Renal cortical epithelial cell (primary cell): ENCODE data around the gene PRSS36. TPM values are rescaled to one million over a fixed set of nuclear protein-coding genes. Genes with fewer than 3 reads are reported as not detected.

Experiments
- DNase-seq: peaks from one replicate; pipeline ENCODE4 v3.0.0-alpha.2; 2011; ENCODE audit warnings: low read depth
- total RNA-seq: library from RNA; depleted of rRNA; stranded (reverse); fragments of >200 nt; gene quantifications from 2 replicates; pipeline ENCODE4 v1.2.3, GENCODE V29; 2014

Gene PRSS36
- total RNA-seq, 1 donor from 2014 or later, result 0.55 TPM

DNA sequence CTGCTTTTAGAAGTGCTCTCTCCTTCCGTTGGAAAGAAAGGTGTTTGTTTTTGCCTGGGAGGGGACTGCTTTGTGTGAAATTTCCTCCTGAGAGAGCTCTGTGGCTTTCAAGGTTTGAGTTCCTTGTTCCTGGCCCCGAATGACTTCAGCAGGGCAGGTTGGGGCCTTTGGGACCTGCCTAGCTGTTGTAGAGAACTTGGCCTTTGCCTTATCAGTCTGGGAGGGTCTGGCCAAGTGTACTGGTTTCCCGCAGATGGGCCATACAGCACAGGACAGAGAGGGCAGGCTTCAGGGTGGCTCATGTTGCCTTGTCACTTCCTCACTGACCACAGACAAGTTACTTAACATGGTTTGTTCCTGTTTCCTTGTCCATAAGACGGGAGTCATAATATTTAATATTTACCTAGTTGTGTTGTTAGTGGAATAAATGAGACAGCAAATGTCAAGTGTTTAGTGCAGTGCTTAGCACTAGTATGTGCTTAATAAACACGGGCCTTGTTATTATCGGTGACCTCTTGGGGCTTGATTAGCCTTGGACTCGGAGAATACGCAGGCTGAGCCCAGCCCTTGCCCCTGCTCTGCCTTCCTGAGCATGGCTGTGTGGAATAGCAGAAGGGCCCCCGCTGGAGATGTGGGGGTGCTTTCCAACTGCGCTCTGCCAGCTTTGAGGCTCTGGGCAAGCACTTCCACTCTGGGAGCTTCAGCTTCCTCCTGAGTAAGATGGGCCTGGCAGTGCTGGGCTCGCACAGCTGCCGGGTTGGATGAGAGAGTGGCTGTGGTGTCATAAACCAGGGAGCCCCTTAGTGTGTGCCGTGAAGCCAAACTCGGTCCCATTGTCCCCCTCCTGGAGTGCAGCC is 20.9 kb downstream of the PRSS36 start:
- peak; percentile 24 for DNase-seq

DNA sequence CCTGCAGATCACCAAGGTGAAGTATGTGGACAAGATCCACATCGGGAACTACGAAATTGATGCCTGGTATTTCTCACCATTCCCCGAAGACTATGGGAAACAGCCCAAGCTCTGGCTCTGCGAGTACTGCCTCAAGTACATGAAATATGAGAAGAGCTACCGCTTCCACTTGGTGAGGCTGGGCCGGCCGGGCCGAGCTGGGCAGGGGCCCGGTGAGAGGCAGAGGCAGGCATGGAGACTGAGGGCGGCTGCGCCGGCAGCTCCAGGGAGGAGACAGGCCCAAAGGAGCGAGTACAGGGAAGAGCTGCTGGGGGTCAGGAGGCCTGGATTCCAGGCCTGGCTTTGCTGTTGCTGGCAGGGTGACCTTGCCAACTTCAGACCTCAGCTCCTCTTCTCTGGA is 22.7 kb downstream of the PRSS36 start:
- DNase-seq, result no peak

DNA sequence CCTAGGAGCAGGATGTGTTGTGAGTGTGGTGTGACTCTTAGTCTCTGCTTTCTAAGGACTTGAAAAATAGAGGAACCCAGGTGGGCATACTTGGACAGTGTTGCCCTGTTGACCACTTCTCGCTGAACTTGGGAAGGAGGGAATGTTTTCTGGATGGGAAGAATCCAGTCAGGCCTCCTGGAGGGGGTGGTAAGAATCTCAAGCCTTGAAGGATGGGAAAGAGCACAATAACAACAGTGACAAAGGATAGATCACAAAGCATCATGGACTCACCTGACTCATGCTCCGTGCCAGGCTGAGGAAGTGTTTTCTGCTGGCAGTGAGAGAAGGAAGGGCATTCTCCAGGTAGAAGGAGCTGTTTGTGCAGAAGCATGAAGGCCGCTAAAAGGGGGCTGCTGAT is 24.0 kb downstream of the PRSS36 start:
- no peak for DNase-seq

DNA sequence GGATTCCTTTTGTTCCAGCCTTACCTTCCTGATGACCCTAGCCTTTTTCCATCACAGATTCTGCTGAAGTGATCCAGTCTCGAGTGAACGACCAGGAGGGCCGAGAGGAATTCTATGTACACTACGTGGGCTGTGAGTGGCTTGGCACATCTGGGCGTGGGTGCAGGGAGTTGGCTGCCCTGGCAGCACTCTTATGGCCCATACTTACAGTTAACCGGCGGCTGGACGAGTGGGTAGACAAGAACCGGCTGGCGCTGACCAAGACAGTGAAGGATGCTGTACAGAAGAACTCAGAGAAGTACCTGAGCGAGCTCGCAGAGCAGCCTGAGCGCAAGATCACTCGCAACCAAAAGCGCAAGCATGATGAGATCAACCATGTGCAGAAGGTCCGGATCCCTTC is 29.7 kb downstream of the PRSS36 start:
- no peak for DNase-seq

DNA sequence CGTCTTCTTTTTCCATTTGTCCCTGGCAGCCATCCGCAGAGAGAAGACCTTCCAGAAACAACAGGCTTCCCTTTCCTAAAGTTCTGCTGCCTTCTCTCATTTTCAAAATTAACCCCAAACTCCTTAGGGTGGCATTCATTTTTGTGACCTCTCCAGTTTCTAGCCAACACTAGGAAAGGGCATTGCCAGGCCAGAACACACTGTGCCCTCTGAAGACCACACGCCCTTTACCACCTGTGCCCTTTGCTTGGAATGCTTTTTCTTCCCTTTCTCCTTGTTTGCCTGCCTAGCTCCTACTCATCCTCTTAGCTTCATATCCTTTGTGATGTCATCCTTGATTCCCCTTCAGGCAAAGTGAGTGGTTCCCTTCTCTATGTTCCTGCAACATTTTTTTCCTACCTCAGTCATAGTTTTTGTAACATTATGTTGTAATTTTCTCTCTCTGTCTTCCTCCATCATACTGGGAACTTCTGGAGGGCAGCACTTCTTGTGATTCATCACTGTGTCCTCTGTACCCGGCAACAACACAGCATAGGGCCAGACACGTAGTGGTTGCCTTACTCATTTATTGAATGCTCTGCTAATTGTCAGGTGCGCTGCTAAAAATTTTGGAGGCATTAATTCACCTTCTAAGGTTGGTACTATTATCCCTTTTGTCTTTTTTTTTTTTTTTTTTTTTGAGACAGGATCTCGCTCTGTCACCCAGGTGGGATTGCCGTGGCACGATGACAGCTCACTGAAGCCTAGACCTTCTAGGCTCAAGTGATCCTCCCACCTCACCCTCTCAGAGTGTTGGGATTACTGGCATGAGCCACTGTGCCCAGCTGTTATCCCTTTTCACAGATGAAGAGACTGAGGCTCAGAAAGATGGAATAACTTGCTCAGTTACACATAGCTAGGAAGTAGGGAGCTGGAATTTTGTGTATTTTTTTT is 31.4 kb downstream of the PRSS36 start:
- peak; percentile 82 for DNase-seq

DNA sequence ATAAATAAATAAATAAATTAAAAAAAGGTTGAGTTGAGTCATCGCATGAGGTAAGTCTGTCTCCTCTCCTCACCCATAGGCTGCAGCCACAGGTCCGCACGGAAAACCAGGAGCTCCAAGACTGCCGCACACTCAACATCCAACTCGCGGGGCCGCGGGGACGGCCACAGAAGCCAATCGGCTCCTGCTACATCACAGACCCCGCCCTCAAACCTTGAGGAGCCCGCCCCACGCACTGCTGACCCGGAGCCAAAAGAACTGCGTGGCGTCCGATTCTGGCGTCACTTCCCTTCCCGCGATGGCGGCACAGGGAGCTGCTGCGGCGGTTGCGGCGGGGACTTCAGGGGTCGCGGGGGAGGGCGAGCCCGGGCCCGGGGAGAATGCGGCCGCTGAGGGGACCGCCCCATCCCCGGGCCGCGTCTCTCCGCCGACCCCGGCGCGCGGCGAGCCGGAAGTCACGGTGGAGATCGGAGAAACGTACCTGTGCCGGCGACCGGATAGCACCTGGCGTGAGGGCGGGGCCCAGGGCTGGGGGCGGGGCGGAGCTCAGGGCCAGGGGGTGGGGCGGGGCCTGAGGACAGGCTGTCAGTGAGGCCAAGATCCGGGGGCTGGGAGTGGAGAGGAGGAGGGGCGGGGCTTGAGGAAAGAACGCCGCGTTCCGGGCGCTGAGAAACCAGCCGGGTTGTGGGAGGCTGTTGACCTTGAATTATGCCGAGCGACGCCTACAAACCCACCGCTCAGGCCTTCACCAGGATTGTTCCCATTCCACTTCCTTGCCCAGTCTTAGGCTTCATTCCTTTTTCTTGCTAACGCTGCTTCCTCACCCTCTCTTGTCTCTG is 32.3 kb downstream of the PRSS36 start, which contains the start of gene KAT8:
Gene KAT8 (plus strand): TSS at position 281 of the 839 bp plus-strand sequence. CDS start 18 bp downstream, at position 299.
- DNase-seq, result peak; percentile 96

DNA sequence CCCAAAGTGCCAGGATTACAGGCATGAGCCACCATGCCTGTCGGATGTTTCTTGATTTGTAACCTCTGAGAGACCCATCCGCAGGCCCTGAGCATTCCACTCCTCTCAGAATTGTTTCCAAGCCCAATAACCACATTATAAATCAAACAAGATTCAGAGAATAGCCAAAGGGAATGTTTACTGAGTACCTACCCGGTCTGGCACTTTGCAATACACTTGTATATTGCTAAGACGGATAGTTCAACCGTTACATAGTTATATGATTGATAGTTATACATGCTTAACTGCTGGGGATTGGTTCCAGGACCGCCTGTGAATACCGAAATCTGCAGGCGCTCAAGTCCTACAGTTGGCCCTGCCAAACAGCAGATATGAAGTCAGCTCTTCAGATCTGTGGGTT is 35.4 kb downstream of the PRSS36 start:
- no peak for DNase-seq

DNA sequence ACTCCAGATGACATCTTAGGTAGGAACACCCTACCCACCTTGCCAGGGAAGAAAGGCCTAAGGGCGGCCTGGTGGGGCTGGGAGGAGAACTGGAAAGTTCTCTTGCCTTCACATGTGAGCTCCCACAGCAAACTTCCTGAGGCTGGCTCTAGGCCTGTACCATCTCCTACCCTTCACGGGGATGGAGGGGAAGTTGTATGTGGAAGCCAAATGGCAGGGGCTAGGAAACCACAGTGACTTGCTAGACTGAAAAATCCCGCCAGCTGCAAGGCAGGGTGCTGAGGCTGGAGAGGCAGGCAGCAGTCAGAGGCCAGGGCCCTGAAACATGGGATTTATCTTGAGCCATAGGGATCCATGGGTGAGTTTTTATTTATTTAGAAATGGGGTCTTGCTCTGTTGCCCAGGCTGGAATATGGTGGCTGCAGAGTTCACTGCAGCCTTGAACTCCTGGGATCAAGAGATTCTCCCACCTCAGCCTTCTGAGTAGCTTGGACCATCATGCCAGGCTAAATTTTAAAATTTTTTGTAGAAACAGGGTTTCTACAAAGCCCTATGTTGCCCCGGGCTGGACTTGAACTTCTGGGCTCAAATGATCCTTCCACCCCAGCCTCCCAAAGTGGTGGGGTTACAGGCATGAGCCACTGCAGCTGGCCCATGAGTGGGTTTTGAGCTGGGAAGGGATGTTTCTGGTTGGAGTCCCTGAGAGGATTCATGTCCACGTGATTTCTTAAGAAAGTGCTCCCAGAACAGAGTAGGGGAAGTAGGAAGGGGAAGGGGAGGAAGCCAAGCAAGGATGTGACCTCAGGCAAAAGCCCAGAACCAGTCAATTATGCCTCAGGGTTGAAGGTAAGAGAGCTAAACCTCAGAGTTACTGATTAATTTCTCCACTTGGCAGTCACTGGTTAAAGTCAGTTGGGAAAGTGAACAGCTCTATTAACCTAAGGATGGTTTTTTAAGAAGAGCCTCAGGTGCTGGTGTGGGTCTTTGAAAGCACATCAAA is 36.4 kb downstream of the PRSS36 start:
- peak; percentile 97 for DNase-seq

DNA sequence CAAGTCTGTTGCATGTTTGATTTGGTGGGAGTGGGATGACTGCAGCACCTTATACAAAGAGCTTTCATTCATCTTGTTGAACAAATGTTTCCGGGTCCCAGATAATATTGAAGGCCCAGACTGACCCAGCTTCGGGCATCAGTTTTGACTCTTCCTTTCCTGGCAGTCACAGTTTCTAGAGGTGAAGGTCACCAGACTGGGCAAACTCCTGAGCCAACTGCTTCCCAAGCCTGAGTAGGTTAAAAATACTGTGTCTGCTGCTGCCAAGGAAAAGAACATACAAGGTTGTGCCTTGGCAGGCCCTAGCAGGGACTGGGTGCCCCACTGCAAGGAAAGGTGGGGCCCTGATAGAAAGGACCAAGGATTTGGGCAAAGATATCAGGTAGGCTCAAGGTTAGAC is 37.2 kb downstream of the PRSS36 start:
- no peak for DNase-seq

DNA sequence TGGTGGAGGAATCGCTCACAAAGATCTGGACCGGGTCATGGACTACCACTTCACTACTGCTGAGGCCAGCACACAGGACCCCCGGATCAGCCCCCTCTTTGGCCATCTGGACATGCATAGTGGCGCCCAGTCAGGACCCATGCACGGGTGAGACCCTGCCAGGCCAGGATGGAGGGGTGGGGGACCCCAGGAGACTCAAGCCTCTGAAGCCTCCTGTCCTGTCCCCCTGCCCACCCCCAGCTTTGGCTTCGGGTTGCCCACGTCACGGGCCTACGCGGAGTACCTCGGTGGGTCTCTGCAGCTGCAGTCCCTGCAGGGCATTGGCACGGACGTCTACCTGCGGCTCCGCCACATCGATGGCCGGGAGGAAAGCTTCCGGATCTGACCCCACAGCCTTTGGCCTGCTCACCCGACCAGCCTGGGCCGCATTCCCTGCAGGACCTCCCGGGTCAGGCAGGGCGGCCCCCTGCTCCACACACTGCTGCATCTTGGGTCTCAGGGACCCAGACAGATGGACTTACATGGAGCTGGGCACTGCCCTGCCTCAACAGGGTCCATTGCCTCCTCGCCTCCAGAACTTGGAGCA is 37.9 kb downstream of the PRSS36 start:
- no peak for DNase-seq

DNA sequence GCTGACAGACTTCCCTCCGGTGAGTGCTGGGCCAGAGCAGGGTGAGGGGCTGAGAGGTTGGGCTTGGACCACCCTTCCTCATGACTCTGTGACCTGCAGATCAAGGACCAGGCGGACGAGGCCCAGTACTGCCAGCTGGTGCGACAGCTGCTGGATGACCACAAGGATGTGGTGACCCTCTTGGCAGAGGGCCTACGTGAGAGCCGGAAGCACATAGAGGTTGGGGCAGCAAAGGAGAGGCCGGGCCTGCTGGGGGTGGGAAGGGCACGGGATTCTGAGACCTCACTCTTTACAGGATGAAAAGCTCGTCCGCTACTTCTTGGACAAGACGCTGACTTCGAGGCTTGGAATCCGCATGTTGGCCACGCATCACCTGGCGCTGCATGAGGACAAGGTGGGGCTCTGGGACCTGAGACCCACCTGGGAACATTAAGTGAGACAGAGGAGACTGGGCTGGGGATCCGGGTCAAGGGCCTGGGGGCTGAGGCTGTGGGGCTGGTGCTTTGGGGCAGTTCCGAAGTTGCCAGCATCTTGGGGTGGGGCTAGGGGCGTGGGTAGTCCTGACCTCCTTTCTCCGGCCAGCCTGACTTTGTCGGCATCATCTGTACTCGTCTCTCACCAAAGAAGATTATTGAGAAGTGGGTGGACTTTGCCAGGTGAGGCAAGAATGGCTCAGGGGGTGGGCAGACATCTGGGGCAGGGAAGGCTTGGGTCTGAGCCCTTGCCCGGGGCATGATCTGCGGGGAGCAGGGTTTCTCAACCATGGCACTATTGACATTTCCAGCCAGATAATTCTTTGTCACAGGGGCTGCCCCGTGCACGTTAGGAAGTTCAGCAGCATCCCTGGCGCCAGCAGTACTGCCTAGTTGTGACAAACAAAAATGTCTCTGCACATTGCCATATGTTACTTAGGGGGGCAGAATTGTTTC is 39.5 kb downstream of the PRSS36 start:
- DNase-seq, result no peak

DNA sequence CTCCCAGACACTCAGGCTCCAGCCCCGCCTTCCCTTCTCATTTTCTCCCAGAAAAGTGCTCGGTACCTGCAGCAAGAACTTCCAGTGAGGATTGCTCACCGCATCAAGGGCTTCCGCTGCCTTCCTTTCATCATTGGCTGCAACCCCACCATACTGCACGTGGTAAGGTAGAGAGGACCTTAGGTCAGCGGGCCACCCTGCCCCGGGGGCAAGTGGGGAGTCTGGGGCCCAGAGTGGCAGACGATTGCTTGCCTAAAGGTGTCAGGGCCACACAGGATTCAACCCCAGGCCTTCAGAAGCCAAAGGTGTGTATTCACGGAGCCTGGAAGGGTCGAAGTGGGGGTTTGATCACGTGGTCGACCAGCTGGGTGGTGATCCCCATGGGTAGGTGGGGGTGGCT is 40.2 kb downstream of the PRSS36 start:
- no peak for DNase-seq

DNA sequence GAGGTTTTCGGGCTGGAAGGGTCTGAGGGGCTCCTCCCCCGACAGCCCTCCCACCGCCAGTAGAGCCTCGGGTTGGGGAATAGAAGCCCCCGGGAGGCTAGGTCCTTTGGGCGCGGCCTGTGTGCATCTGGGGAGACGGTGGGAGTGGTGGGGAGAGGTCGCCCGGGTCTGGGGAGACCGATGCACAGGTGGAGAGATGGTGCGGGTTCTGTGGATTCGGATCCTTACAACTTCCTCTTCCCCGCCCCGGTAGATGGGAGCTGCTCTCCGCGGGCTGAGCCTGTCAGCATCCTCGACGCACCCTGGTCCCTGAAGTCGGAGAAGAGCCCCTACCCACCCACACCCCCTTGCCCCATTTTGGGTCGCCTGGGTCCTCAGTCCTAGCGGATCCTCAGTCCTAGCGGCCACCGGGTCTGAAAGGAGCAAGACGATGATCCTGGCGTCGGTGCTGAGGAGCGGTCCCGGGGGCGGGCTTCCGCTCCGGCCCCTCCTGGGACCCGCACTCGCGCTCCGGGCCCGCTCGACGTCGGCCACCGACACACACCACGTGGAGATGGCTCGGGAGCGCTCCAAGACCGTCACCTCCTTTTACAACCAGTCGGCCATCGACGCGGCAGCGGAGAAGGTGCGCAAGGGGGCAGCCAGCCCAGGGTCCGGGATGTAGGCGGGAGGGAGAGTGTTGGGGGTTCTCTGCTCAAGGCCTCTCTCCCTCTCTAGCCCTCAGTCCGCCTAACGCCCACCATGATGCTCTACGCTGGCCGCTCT is 40.9 kb downstream of the PRSS36 start:
- no peak for DNase-seq

DNA sequence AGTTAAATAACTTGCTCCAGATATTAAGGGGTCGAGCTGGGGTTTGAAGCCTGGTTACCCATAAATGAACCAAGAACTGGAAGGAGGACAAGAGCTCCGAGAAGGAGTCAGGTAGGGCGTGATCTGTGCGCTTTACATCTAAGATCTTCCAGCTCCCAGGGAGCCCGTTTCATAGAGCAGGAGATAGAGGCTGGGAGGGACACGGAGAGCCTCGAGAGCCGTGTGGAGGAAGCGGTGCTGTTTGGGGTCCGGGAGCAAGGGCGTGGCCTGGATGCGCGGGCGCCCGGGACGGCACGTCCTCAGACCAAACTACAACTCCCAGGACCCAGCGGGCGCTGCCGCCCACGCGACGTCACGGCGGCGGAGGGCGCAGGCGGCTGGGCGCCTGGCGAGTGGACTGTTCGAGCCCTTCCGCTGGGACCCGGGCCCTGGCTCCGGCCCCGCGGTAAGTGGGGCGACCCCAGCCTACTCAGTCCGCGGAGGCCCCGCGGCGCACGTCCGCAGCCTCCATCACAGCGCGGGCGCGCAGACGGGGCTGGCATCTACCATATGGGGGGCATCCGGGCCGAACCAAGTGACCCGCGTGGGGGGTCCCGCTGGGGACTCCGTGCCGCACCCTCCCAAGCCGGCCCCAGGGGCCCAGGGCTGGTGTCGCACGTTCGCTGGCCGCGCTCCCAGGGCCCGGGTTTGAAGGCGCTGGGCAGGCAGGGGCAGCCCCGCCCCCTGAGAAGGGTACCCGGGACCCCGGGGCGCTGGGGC is 41.7 kb downstream of the PRSS36 start, which contains the start of gene BCKDK:
Gene BCKDK (plus strand): TSS at position 352 of the 759 bp plus-strand sequence. CDS start 838 bp downstream, outside the sequence.
- DNase-seq, result no peak

DNA sequence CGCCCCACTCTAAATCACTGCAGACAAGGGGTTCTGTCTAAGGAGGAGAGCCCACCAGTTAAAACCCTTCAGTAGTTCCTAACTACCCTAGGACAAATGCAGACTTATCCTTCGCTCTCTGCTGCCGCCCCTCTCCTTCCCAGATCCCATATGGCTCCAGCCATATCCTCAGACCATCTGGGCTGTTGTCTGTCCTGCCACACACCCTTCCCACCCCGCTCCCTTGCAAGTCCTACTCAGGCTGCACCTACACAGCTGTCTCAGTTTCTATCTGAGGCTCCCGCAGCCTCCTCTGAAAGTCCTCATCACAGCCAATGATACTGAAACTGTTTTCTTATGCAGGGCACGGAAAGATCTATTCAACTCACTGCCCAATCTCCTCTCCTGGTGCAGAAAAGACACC is 42.4 kb downstream of the PRSS36 start:
- no peak for DNase-seq

DNA sequence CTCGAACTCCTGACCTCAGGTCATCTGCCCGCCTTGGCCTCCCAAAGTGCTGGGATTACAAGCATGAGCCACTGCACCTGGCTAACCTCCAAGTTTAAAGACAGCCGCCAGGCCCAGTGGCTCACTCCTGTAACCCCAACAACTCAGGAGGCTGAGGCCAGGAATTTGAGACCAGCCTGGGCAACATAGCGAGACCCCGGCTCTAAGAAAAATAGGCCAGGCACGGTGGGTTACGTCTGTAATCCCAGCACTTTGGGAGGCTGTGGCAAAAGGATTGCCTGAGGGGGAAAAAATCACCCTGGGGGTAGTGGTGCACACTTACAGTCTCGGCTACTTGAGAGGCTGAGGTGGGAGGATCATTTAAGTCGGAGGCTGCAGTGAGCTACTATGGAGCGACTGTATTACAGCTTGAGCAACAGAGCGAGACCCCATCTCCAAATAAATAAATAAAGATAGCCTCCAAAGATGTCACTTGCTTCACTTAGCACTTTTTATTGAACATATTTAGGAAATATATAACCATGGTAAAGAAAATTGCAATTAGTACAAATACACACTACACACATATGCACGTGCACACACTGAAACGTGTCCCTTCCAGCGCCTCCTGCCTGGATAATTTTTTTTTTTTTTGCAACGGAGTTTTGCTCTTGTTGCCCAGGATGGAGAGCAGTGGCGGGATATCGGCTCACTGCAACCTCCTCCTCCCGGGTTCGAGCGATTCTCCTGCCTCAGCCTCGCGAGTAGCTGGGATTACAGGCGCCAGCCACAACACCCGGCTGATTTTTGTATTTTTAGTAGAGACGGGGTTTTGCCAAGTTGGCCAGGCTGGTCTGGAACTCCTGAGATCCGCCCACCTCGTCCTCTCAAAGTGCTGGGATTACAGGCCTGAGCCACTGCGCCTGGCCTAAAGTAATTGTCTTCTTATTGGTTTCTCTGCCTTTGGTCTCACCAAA is 43.1 kb downstream of the PRSS36 start:
- DNase-seq, result no peak
